ENCODE data around the gene CNOT6.

DNA sequence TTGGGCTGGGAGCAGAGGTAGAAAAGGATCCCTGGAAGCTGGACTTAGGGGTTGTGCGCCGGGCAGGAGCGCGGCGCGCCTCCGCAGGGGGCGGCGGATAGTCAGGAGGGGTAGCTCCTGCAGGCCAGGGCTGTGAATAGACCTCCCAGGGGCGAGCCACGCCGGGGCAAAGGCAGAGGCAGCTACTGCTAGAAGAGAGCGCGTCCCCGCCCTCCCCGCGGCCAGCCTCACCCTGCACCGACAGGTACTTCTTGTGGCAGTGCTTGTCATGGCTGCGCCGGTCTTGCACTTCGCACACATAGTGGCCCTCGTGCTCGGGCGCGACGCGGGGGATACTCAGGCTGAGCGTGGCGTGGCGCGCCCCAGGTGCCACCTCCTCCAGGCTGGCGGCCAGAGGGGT is 127.1 kb downstream of the CNOT6 start:
- TF ChIP-seq, protein P1, sequence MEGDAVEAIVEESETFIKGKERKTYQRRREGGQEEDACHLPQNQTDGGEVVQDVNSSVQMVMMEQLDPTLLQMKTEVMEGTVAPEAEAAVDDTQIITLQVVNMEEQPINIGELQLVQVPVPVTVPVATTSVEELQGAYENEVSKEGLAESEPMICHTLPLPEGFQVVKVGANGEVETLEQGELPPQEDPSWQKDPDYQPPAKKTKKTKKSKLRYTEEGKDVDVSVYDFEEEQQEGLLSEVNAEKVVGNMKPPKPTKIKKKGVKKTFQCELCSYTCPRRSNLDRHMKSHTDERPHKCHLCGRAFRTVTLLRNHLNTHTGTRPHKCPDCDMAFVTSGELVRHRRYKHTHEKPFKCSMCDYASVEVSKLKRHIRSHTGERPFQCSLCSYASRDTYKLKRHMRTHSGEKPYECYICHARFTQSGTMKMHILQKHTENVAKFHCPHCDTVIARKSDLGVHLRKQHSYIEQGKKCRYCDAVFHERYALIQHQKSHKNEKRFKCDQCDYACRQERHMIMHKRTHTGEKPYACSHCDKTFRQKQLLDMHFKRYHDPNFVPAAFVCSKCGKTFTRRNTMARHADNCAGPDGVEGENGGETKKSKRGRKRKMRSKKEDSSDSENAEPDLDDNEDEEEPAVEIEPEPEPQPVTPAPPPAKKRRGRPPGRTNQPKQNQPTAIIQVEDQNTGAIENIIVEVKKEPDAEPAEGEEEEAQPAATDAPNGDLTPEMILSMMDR (conservative IDR thresholded peaks at IDR 0.05) = no peak
- TF ChIP-seq ZFX (IDR thresholded peaks at IDR 0.05) = no peak
